CD4-positive, alpha-beta T cell treated with Interleukin-4 for 4 hours (primary cell): ENCODE results near the gene ATF7.
"Not testable (repeated sequence)": the region's sequence is repeated elsewhere in the genome, so short reads cannot be mapped to it uniquely, and the experiment has no call there.

Experiments used
- DNase-seq: peaks from one replicate; pipeline ENCODE4 v3.0.0-alpha.2; 2020

The ATF7 gene

DNA sequence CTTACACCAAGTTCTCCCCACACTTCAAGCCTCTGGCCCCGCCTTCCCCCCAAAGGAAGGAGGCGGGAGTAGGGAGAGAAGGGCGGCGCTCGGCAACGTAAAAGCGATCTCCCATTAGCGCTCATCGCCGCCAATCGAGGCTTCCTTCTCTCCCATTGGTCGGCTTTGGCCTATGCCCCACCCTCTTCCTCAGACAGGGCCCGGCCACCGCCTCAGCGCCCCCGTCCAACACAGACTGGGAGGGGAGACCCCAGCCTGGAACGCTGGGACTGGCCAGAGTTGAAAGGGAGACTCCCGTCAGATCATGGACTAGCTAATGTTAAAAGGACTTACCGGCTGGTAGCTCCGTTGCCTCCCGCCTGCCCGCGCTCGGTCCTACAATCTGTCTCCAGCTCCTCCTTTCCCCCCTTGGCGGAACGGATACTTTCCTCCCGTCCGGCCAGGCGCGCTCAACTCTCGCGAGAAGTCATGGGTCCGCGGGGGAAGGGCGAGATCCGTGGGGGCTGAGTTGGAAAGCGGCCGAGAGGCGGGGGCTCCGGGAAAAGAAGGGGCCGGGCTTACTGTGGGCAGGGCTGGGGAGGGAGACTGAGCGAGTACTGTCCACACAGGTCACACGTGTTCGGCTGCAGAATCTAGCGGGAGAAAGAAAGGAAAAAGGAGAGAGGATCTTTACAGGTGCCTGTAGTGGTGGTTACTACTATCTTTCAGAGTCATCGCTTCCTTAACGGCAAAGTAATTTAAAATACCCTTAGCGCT, at the start of gene ATF7:
Gene ATF7 (minus strand): TSS at position 437 of the 756 bp plus-strand sequence. CDS start 25,382 bp downstream, outside the sequence.
- DNase-seq: peak; percentile 97

DNA sequence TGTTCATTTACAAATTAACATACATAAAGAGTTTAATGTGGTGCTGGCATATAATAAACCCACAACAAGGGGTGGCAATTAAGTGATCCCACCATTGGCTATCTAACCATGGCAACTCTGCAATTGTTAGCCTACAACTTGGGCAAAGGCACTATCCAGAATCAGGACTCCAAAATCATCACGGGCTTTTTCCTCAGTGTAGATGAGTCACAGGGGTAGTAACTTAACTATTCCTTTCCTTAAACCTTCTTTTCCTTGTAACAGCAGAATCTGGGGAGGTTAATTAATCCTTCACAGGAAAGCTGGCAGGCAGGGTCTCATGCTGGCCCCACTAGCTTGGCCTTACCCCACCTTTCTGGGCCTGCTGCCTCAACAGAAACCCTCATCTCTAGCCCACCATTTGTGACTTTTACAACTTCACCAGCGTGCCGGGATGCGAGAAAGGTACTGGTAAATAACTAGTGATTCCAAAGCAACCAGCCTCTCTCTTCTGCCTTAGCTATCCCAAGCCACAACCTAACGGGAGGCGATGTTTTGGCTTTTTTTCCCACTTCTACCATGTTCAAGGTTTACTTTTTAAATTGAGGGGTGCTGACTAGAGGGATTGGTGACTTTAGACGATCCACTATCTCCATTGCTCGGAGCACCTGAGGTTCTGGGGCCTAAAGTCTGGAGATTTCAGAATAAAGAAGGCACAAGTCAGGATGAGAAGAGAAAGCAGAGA, 49.0 kb upstream of the ATF7 start:
- no peak for DNase-seq

DNA sequence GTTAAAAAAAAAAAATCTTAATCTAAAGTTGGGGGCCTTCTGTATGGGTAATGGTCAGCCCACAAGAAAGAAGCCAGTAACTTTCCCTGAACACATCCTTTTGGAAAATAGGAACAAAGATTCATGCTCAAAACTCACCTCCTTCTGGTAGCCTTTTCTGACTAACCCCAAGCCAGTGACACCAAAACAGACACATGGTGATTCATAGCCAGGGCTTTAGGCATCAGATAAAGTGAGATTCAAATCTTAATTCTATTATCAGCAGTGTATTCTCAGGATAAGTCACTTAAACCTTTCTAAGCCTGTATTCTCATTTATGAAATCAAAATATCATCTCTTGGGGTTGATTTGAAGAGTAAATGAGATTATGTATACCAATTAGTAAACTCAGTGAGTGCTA, 44.8 kb upstream of the ATF7 start:
- DNase-seq: no peak

DNA sequence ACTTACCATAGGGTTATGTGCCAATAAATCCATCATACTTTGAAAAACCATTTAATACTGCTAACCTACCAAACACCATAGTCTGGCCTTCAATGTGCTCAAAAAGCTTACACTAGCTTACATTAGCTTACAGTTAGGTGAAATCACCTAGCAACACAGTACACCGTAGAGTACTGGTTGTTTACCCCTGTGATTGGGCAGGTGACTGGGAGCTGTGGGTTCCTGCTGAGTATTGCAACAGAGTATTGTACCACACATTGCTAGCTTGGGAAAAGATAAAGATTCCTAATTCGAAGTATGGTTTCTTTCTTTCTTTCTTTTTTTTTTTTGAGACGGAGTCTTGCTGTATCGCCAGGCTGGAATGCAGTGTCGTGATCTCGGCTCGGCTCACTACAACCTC, 44.1 kb upstream of the ATF7 start:
- DNase-seq: no peak

DNA sequence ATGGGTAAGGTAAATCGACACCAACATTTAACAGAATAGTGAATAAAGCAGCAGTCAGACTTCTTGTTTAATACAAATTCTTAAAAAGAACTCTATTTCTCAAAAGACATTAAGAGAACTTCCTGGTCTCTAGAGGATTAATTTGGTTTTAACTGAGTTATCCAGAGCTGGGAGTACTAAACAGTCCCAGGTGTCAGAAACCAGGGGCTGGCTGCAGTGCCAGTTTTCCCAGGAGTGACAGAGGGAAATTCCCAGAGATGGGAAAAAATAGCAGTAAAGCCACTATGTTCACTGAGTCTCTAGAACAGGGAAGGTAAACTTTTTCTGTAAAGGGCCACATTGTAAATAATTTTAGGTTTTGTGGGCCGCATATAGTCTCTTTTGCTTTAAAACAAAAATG, 40.9 kb upstream of the ATF7 start:
- no peak for DNase-seq

DNA sequence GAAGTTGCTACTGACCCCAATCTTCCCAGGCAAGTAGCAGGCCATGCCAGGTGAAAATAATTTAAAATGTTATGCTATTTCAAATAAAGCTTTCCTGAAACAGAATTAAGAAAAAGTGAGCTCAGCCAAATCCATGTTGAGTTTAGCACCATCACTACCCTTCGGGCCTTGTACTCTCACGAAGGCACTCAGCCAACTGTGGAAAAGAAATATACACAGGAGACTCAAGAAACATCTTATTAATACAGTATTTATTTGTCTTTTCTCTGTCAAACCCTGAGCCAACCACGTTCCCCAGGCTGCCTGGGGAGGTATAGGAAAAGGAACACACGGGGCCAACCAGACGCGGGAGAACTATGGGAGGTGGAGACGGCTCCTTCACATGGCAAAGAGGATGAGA, 38.8 kb upstream of the ATF7 start:
- no peak for DNase-seq

DNA sequence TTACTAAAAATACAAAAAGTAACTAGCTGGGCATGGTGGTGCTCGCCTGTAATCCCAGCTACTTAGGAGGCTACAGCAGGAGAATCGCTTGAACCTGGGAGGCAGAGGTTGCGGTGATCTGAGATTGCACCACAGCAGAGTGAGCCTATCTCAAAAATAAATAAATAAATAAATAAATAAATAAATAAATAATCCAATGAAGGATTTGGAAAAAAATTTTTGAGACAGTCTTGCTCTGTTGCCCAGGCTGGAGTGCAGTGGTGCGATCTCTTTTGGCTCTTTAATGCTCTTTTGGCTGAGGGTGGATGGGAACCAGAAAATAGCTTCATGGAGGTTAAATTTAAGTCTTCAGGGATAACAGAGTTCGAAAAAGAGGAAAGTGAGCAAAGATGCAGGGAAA, 38.0 kb upstream of the ATF7 start:
- DNase-seq: no peak

DNA sequence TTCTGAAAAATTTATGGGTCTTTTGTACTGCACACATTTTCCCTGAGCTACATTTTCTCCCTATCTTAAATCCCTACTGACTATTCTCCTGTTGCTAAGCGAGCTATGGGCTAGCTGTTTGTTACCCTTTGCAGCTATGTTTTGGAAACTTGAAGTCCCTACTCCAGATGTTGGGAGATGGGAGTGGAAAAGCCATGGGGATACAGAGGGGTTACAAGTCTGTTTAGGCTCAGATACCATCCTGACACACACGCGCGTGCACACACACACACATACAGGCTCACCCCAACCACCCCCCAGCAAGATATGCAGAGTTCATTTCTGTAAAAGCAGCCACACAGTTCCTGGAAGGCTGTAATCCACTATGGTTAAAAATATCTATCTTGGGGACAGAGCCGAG, 33.9 kb upstream of the ATF7 start:
- DNase-seq: no peak

DNA sequence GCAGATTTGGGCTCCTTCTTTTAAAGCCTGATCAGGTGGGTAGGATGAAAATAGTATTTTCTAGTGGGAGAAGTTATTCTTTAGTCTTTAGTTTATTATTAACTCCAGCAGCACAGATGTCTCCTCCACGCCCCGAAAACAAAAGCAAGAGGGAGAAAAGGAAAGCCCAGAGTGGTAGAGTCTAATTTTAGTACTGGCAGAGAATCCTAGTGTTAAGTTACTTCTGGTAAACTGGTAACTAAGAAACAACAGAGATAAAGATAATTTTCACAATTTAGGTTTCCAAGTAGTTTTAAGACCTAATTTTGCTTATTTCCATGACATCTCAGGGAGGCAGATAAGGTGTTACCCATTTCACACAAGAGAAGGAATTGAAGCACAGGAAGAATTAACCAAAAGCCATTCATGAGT, 33.4 kb upstream of the ATF7 start:
- no peak for DNase-seq

DNA sequence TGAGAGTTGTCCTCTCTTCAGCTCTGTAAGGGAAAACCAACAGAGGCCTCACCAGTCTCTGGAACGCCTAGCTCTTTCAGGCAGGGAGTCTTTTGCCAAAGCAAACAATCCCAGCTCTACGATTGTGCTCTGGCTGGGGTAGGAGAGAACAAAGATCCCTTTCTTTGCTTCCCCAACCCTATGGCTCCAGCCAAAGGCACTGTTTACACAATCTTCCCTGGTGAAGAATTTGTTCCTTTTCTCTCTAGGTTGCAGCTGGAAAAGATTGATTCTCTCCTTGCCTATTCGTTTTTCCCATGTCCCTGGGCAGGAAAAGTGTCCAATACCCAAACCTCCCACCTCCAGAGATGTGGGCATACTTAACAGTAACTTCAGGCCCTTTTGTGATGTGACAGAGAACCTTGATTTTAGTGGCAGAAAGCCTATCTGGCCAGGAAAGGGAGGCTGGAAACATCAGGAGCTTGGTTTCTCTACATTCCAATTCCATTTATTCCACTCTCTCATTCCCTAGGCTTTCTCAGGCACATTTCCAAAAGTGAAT, 32.9 kb upstream of the ATF7 start:
- DNase-seq: no peak

DNA sequence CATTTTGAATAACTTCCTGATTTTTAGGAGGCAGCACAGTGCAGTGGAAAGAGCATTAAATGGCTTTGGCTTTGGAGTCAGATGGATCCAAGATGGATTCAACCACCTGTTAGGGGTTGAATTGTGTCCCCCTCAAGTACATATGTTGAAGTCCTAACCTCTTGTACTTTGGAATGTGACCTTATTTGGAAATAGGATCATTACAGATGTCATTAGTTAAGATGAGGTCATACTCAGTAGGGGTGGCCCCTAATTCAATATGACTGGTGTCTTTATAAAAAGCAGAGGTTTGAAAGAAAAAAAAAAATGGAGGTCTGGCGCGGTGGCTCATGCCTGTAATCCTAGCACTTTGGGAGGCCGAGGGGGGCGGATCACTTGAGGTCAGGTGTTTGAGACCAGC, 30.9 kb upstream of the ATF7 start:
- no peak for DNase-seq

DNA sequence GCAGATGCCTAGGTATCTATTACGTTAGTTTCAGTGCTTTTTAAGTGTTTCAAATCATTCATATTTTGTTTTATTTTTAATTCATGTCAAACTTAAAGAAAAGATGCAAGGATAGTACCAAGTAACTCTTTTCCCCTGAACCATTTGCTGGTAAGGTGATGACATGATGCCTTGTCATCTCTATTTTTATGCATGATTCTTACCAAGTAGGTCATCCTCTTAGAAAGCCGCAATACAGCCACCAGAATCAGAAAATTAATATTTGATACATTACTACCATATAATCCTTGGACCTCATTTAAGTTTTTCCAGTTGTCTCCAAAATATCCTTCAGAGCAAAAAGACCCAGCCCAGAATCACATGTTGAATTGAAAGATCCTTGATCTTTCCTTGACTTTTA, 27.4 kb upstream of the ATF7 start:
- DNase-seq: no peak

DNA sequence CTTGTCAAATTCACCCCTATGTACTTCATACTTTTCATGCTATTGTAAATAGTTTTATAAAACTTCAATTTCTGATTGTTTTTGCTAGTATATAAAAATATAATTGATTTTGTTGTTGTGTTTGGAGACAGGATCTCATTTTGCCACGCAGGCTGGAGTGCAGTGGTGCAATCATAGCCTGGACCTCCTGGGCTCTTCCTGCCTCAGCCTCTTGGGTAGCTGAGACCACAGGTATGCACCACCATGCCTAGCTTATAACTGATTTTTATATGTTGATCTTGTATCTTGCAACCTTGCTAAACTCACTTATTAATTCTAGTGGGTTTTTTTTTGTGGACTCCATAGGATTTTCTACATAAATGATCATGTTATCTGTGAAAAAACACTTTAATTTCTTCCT, 26.2 kb upstream of the ATF7 start:
- no peak for DNase-seq

DNA sequence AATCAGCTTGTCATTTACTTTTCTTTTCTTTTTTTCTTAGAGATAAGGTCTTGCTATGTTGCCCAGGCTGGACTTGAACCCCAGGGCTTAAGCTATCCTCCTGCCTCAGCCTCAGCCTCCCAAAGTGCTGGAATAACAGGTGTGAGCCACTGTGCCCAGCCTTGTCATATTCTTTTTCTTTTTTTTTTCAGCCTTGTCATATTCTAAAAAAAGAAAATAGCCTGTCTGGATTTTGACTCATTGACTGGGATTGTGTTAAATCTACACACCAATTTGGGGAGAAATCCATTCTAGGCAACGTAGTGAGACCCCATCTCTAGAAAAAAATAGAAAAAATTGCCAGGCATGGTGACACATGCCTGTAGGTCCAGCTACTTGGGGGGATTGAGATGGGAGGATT, 25.6 kb upstream of the ATF7 start:
- DNase-seq: no peak

DNA sequence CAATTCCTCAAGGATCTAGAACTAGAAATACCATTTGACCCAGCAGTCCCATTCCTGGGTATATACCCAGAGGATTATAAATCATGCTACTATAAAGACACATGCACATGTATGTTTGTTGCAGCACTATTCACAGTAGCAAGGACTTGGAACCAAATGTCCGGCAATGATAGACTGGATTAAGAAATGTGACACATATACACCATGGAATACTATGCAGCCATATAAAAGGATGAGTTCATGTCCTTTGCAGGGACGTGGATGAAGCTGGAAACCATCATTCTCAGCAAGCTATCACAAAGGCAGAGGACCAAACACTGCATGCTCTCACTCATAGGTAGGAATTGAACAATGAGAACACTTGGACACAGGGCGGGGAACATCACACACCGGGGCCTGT, 20.1 kb upstream of the ATF7 start:
- not testable (repeated sequence) for DNase-seq

DNA sequence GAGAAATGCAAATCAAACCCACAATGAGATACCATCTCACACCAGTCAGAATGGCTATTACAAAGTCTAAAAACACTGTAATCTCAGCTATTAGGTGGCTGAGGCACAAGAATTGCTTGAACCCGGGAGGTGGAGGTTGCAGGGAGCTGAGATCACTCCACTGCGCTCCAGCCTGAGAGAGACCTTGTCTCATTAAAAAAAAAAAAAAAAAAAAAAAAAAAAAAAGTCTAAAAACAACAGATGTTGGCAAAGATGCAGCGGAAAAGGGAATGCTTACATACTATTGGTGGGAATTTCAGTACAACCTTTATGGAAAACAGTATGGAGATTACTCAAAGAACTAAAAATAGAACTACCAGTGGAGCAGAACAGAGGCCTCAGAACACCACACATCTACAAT, 19.0 kb upstream of the ATF7 start:
- no peak for DNase-seq

DNA sequence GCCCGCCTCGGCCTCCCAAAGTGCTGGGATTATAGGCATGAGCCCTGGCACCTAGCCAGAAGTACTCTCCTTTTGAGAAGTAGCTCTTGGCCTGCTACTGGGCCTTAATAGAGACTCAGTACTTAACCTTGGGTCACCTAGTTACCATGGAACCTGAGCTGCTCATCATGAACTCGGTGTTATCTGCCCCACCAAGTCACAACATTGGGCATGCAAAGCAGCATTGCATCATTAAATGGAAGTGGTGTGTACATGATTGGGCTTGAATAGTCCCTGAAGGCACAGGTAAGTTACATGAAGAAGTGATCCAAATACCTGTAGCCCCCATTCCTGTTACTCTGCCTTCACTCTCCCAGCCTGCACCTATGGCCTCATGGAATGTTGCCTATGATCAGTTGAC, 18.0 kb upstream of the ATF7 start:
- no peak for DNase-seq

DNA sequence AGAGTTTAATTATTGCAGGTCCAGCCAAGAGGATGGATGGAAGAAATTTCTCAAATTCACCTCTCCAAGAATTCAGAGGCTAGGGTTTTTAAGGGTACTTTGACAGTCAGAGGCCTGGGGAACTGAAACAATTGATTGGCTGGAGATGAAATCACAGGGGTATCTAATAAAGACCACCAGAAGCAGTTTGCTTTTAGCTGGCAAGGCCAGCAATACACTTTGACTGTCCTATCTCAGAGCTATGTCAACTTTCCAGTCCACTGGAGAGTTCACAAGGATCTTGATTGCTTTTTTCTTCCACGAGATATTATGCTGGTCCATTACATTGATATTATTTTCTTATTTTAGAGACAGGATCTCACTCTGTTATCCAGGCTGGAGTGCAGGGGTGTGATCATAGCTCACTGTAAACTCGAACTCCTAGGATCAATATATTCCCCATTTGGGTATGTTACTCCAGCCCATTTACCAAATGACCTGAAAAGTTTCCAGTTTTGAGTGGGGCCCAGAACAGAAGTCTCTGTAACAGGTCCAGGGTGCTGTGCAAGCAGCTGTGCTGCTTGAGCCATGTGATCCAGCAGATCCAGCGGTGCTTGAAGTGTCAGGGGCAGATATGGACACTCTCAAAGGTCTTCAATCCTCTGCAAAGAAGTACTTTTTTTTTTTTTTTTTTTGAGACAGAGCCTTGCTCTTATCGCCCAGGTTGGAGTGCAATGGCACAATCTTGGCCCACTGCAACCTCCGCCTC, 17.2 kb upstream of the ATF7 start:
- no peak for DNase-seq

DNA sequence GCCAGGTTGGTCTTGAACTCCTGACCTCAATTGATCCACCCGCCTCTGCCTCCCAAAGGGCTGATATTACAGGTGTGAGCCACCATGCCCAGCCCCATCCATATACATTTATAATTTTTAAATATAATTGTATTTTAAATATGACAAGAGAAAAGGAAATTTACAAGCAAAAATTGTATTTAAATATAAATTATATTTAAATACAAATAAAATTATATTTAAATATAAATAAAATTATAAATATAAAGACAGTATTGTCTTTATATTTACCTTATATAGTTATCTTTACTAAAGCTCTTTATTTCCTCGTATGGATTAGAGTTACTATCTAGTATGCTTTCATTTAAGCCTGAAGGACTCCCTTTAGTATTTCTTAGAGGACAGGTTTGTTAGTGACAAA, 11.9 kb upstream of the ATF7 start:
- DNase-seq: no peak

DNA sequence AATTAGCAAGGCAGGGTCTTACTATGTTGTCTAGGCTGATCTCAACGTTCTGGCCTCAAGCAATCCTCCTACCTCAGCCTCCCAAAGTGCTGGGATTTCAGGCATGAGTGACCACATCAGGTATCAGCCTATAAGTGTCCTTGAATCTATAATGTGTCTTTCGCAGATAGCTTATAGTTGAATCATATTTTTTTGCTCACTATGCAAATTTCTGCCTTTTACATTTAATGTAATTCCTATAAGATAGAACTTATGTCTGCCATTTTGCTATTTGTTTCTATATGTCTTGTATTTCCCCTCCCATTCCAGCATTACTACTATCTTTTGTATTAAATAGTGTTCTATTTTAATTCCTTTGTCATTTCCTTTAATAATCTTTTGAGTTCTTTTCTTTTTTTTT, 10.5 kb upstream of the ATF7 start:
- DNase-seq: no peak

DNA sequence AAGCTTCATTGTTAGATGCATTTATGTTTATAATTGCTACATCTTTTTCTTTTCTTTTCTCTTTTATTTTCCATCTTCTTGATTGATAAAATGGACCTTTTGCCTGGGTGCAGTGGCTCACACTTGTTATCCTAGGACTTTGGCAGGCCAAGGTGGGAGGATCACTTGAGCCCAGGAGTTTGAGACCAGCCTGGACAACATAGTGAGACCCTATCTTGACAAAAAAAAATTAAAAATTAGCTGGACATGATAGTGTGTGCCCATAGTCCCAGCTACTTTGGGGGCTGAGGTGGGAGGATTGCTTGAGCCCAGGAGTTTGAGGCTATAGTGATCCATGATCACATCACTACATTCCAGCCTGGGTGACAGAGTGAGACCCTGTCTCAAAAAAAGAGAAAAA, 9.5 kb upstream of the ATF7 start:
- not testable (repeated sequence) for DNase-seq

DNA sequence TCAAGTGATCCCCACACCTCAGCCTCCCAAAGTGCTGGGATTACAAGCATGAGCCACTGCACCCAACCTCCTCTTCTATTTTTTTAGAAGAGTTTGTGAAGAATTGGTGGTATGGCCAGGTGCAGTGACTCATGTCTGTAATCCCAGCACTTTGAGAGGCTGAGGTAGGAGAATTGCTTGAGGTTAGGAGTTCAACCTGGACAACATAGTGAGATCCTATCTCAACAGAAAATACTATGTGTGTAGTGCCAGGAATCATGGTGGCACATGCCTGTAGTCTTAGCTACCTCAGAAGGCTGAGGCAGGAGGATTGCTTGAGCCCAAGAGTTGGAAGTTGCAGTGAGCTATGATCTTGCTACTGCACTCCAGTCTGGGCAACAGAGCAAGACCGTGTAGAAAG, 5.5 kb upstream of the ATF7 start:
- no peak for DNase-seq

DNA sequence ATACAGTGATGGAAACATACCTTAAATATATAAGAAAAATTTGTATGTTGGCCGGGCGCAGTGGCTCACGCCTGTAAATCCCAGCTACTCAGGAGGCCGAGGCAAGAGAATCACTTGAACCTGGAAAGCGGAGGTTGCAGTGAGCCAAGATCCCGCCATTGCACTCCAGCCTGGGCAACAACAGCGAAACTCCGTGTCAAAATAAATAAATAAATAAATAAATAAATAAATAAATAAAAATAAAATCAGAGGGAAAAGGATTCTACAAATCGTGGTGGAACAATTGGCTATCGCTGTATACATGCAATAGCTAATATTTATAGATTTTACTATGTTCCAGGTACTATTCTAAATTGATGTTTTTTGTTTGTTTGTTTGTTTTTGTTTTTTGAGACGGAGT, 1.7 kb upstream of the ATF7 start:
- no peak for DNase-seq

DNA sequence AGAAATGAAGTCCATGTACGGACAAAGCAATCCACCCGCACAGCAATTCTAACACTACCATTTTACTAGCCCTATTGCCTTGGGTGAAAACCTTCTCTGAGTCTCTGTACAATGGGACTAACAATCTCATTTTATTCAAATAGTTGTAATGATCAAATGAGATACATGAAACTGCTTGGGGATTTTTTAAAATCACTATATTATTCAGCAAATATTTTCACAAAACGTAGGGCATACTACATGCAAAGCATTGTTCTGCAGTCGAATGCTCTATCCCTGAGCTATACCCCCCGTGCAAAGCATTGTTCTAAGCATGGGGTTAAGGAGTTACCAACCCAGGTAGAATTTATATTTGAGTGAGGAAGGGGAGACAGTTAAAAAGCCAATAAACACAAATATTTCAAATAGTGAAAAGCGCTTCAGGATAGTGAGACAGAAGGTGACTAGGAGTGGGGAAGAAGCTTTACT, 554 bp upstream of the ATF7 start:
- DNase-seq: no peak
